Thyroid gland (tissue), 4 donors: ENCODE results near the gene MYO15A. TPM values are rescaled to one million over a fixed set of nuclear protein-coding genes. Genes with fewer than 3 reads are reported as not detected.
A peak's percentile ranks its signal among the peaks of the same experiment; 100 is the strongest.

Experiments
- DNase-seq, 2 donors: peaks; one replicate each; pipeline ENCODE4 v3.0.0-alpha.2; 2019
- H3K27ac ChIP-seq, 3 donors: fragments of 200-600 bp; sonication (generic); 1 replicate in 2 of 3; 2 replicates in 1 of 3; pipeline ENCODE4 v1.5.1; 2016 to 2019; ENCODE audit warnings: mild to moderate bottlenecking in 1 of 3, moderate library complexity in 1 of 3
- H3K27me3 ChIP-seq: fragments of 200-600 bp; sonication (generic); one replicate; pipeline ENCODE4 v1.5.1; 2019
- H3K36me3 ChIP-seq, 2 donors: fragments of 200-600 bp; sonication (generic); one replicate each; pipeline ENCODE4 v1.5.1; 2016 to 2019
- H3K4me1 ChIP-seq, 2 donors: fragments of 200-600 bp; sonication (generic); one replicate each; pipeline ENCODE4 v1.5.1; 2017 to 2019
- H3K4me3 ChIP-seq, 3 donors: fragments of 200-600 bp; sonication (generic); replicated peaks in 1 of 3; 1 replicate in 2 of 3; 2 replicates in 1 of 3; pipeline ENCODE4 v1.5.1; 2016; ENCODE audit warnings: mild to moderate bottlenecking in 1 of 3
- H3K9me3 ChIP-seq: fragments of 200-600 bp; sonication (generic); one replicate; pipeline ENCODE4 v1.5.1; 2017
- CTCF ChIP-seq, 6 experiments: fragments of 200-600 bp in 3 of 6; fragments of 450-650 bp in 3 of 6; sonication (generic) in 3 of 6; IDR thresholded peaks; one replicate each; pipeline ENCODE4 v1.5.1; 2016 to 2019; ENCODE audit warnings: antibody characterized with exemption in 6 of 6, mild to moderate bottlenecking in 2 of 6, inconsistent platforms in 1 of 6, moderate library complexity in 1 of 6
- POLR2A ChIP-seq, 2 donors: fragments of 450-650 bp; IDR thresholded peaks; one replicate each; pipeline ENCODE4 v1.6.1; 2017; ENCODE audit warnings: antibody characterized with exemption in 2 of 2, mild to moderate bottlenecking in 2 of 2, moderate library complexity in 1 of 2
- WGBS, 2 donors: methylation state at CpG; one replicate each; pipeline ENCODE4 v1.1.5; 2017; 5-methylcytosine and 5-hydroxymethylcytosine counted together
- intact Hi-C: fragments of 100-400 bp; cut with DNase I; formaldehyde crosslinking; loops from one replicate; pipeline ENCODE4 v1.15.1; 2023
- total RNA-seq, 4 donors: library from RNA; depleted of rRNA; stranded (reverse); fragments of >200 nt; gene quantifications; one replicate each; pipeline ENCODE4 v1.2.3, GENCODE V29; 2016

MYO15A gene
- total RNA-seq, 4 donors from 2014 or later, result 1.3 to 3.6 (median 1.7) TPM

DNA sequence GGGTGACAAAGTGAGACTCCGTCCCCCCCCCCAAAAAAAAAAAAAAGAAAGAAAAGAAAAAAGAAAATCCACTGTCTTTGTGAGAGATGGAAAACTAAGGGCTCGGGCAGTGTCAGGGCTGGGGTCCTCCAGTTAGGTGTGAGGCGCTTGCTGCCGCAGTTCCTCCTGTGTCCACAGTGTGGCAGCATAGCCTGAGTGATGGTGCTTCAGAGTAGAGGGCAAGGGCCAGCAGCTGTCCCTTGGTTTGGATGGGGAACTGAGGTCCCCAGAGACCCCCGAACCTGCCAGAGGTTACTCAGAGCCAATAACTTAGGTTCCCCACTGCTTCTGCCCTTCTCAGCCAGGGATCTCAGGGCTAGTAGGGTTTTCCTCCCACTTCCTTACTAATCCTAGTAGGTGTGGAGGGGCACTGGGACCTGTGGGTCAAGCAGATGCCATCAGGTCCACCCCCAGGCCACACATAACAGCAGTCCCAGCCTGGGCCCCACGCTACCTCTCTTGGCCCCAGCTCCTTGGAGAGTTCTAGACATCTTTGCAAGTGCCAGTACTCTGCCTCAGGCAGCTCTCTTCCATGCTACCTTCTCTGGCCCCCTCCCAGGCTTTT lies 109.0 kb downstream of the MYO15A start:
- WGBS, 2 donors, result 11 to 13% methylated on average over 6 of the region's 6 CpGs
- TF ChIP-seq POLR2A (IDR thresholded peaks at IDR 0.05) (no peak), CTCF (IDR thresholded peaks at IDR 0.05) (peak; percentile 73 to 94 (median 86))
- H3K27me3 ChIP-seq, result no peaks in the 10 kb centered on the region
- no peak overlapping the region for H3K4me3 ChIP-seq
- H3K27ac ChIP-seq, result no peak overlapping the region
- intact Hi-C loops, result loop anchor here (10.0 kb wide), 1 partner anchor 73 kb away; no protein-coding TSS in a partner anchor
- peaks cover 0 to 9% of the 10 kb centered on the region in 2 donors for H3K4me1 ChIP-seq
- no peaks in the 10 kb centered on the region for H3K9me3 ChIP-seq
- H3K36me3 ChIP-seq, result no peaks in the 10 kb centered on the region
- DNase-seq, result peak; percentile 77

DNA sequence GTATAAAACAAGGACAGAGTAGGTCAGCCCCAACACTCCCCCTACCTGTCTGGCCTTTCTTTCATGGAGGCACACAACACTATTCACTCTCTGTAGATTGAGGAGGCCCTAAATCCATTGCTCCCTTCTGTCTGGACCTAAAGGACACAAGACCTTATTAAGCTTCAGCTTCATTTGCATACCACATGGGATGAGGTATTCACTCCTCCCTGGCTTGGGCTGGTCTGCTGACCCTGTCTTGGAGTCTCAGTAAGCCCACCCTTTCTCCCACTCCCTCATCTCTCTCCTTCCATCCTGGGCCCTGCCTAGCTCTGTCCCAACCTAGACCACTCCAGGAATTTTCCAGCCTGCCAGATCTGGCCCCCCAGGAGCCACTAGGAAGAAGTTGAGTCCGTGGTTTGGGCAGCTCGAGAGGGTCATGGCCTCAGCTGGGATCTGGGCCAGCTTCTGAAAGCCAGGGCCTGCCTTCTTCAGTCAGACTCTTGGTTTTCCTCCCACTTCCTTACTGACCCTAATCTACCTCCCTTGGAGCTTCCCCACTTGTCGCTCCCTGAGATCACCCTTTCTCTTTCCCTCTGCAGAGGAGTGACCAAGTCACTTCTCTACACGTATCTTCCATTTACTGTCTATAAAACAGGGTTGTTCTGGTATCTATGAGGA lies 110.3 kb downstream of the MYO15A start:
- no peaks in the 10 kb centered on the region for H3K36me3 ChIP-seq
- TF ChIP-seq CTCF (IDR thresholded peaks at IDR 0.05) (no peak), POLR2A (IDR thresholded peaks at IDR 0.05) (no peak)
- no peaks in the 10 kb centered on the region for H3K9me3 ChIP-seq
- peaks cover 0 to 9% of the 10 kb centered on the region in 2 donors for H3K4me1 ChIP-seq
- no peaks in the 10 kb centered on the region for H3K27me3 ChIP-seq
- intact Hi-C loops, result loop anchor here (10.0 kb wide), 1 partner anchor 74 kb away; no protein-coding TSS in a partner anchor
- WGBS, 2 donors, result 41% methylated on average over 4 of the region's 4 CpGs
- no peak overlapping the region for H3K4me3 ChIP-seq
- H3K27ac ChIP-seq, result no peak overlapping the region
- peak; percentile 22 to 44 for DNase-seq

DNA sequence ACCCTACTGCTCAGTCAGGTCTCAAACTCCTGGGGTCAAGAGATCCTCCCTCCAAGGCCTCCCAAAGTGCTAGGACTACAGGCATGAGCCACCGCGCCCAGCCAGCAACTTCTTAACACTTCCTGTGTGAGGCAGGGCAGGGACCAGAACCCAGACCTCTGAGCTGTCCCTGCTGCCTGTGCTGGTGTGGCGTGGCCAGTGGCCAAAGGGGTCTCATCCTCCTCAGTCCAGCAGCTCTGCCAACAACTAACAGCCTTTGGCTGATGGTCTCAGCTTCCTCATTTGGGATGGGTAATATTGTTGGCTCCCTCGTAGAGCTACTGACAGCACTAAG lies 115.5 kb downstream of the MYO15A start:
- Histone ChIP-seq H3K27me3 (no peaks in the 10 kb centered on the region), H3K36me3 (no peaks in the 10 kb centered on the region), H3K4me1 (peaks cover 12% of the 10 kb centered on the region in 2 donors), H3K9me3 (no peaks in the 10 kb centered on the region), H3K4me3 (no peak overlapping the region), H3K27ac (peak overlapping the region in 1 of 3 donors; percentile 49)
- WGBS, 2 donors, result 78 to 93% methylated on average over 3 to 4 of the region's 4 CpGs
- intact Hi-C loops, result no loop called here
- TF ChIP-seq CTCF (IDR thresholded peaks at IDR 0.05) (no peak), POLR2A (IDR thresholded peaks at IDR 0.05) (no peak)
- DNase-seq, result no peak

GRCh38 chr17:18224387-18225120 lies 116.0 kb downstream of the MYO15A start:
- TF ChIP-seq POLR2A (IDR thresholded peaks at IDR 0.05), result peak in 1 of 2 donors; percentile 7
- no peak for TF ChIP-seq CTCF (IDR thresholded peaks at IDR 0.05)
- Histone ChIP-seq H3K27ac (peak overlapping the region in 2 of 3 donors; percentile 49 to 50), H3K27me3 (no peaks in the 10 kb centered on the region), H3K4me3 (peak overlapping the region in 1 of 3 donors; percentile 10), H3K36me3 (no peaks in the 10 kb centered on the region), H3K9me3 (no peaks in the 10 kb centered on the region), H3K4me1 (peaks cover 8 to 12% of the 10 kb centered on the region in 2 donors)
- DNase-seq, result peak in 1 of 2 donors; percentile 14
- intact Hi-C loops, result no loop called here
- whole genome bisulfite sequencing, 2 donors, result 37 to 52% methylated on average over 17 to 23 of the region's 23 CpGs
